Trophoblast cell (in vitro differentiated cells and primary cell): ENCODE results near the gene GGA1. TPM values are rescaled to one million over a fixed set of nuclear protein-coding genes. Genes with fewer than 3 reads are reported as not detected.

Source experiments
- DNase-seq, 2 donors: peaks; one replicate each; pipeline ENCODE4 v3.0.0-alpha.2; 2016
- H2AFZ ChIP-seq: 2 replicates; pipeline ENCODE4 v1.6.1; 2013; ENCODE audit warnings: low read length, moderate library complexity, mild to moderate bottlenecking; ENCODE audit not compliant: insufficient read depth, poor library complexity
- H2AK5ac ChIP-seq: 2 replicates; pipeline ENCODE4 v1.6.1; 2013; ENCODE audit warnings: mild to moderate bottlenecking, low read length
- H2BK120ac ChIP-seq: 2 replicates; pipeline ENCODE4 v1.6.1; 2013; ENCODE audit warnings: low read length, mild to moderate bottlenecking, moderate library complexity; ENCODE audit not compliant: insufficient read depth, poor library complexity
- H2BK12ac ChIP-seq: 2 replicates; pipeline ENCODE4 v1.6.1; 2013; ENCODE audit warnings: mild to moderate bottlenecking, low read length, moderate library complexity
- H2BK5ac ChIP-seq: 2 replicates; pipeline ENCODE4 v1.6.1; 2013; ENCODE audit warnings: low read length, low read depth, moderate library complexity, mild to moderate bottlenecking; ENCODE audit not compliant: poor library complexity
- H3K14ac ChIP-seq: 2 replicates; pipeline ENCODE4 v1.6.1; 2013; ENCODE audit warnings: mild to moderate bottlenecking, low read length
- H3K18ac ChIP-seq: 2 replicates; pipeline ENCODE4 v1.6.1; 2013; ENCODE audit warnings: mild to moderate bottlenecking, low read length
- H3K23ac ChIP-seq: 2 replicates; pipeline ENCODE4 v1.6.1; 2013; ENCODE audit warnings: low read length
- H3K27ac ChIP-seq: 2 replicates; pipeline ENCODE4 v1.5.1; 2013; ENCODE audit warnings: low read depth, mild to moderate bottlenecking, inconsistent platforms, low read length, moderate library complexity
- H3K27me3 ChIP-seq: 2 replicates; pipeline ENCODE4 v1.6.1; 2013; ENCODE audit warnings: inconsistent platforms, mild to moderate bottlenecking, low read length, moderate library complexity; ENCODE audit not compliant: insufficient read depth
- H3K36me3 ChIP-seq, 2 experiments: 1 replicate in 1 of 2; 2 replicates in 1 of 2; pipeline ENCODE4 v1.6.1; 2013; ENCODE audit warnings: low read length in 2 of 2, mild to moderate bottlenecking in 2 of 2, moderate library complexity in 1 of 2; ENCODE audit not compliant: insufficient read depth in 2 of 2, control insufficient read depth in 1 of 2
- H3K4ac ChIP-seq: 2 replicates; pipeline ENCODE4 v1.6.1; 2013; ENCODE audit warnings: low read depth, mild to moderate bottlenecking, low read length, moderate library complexity
- H3K4me1 ChIP-seq, 2 experiments: 1 replicate in 1 of 2; 2 replicates in 1 of 2; pipeline ENCODE4 v1.6.1; 2013; ENCODE audit warnings: low read length in 2 of 2, mild to moderate bottlenecking in 2 of 2, moderate library complexity in 1 of 2; ENCODE audit not compliant: insufficient read depth in 2 of 2, control insufficient read depth in 1 of 2
- H3K4me2 ChIP-seq: 2 replicates; pipeline ENCODE4 v1.6.1; 2013; ENCODE audit warnings: inconsistent platforms, mild to moderate bottlenecking, low read length, moderate library complexity
- H3K4me3 ChIP-seq: 2 replicates; pipeline ENCODE4 v1.5.1; 2013; ENCODE audit warnings: mild to moderate bottlenecking, low read depth, low read length, inconsistent platforms
- H3K79me1 ChIP-seq: one replicate; pipeline ENCODE4 v1.6.1; 2013; ENCODE audit warnings: low read length
- H3K79me2 ChIP-seq: 2 replicates; pipeline ENCODE4 v1.6.1; 2013; ENCODE audit warnings: low read length, mild to moderate bottlenecking; ENCODE audit not compliant: control insufficient read depth, insufficient read depth, poor library complexity
- H3K9ac ChIP-seq: 2 replicates; pipeline ENCODE4 v1.6.1; 2013; ENCODE audit warnings: mild to moderate bottlenecking, low read length
- H3K9me3 ChIP-seq: 2 replicates; pipeline ENCODE4 v1.6.1; 2013; ENCODE audit warnings: low read depth, mild to moderate bottlenecking, control low read depth, inconsistent platforms, low read length; ENCODE audit not compliant: insufficient read depth
- H4K12ac ChIP-seq: 2 replicates; pipeline ENCODE4 v1.6.1; 2013; ENCODE audit warnings: low read depth, mild to moderate bottlenecking, low read length, moderate library complexity
- H4K8ac ChIP-seq: 2 replicates; pipeline ENCODE4 v1.6.1; 2013; ENCODE audit warnings: low read depth, mild to moderate bottlenecking, low read length, moderate library complexity
- H4K91ac ChIP-seq: one replicate; pipeline ENCODE4 v1.6.1; 2013; ENCODE audit warnings: low read depth, mild to moderate bottlenecking, low read length, moderate library complexity
- WGBS: extraction: QIAGEN DNeasy Blood & Tissue Kit; methylation state at CpG from one replicate; pipeline ENCODE4 v1.1.7; 2013; ENCODE audit warnings: missing lambda C conversion rate; ENCODE audit not compliant: insufficient read length, insufficient coverage; ENCODE audit errors: extremely low coverage; 5-methylcytosine and 5-hydroxymethylcytosine counted together
- polyA plus RNA-seq: library from polyadenylated mRNA; stranded (reverse); fragments of 200-250 nt; gene quantifications from 2 replicates; pipeline ENCODE4 v1.2.3, GENCODE V29; 2013

The GGA1 gene, protein sequence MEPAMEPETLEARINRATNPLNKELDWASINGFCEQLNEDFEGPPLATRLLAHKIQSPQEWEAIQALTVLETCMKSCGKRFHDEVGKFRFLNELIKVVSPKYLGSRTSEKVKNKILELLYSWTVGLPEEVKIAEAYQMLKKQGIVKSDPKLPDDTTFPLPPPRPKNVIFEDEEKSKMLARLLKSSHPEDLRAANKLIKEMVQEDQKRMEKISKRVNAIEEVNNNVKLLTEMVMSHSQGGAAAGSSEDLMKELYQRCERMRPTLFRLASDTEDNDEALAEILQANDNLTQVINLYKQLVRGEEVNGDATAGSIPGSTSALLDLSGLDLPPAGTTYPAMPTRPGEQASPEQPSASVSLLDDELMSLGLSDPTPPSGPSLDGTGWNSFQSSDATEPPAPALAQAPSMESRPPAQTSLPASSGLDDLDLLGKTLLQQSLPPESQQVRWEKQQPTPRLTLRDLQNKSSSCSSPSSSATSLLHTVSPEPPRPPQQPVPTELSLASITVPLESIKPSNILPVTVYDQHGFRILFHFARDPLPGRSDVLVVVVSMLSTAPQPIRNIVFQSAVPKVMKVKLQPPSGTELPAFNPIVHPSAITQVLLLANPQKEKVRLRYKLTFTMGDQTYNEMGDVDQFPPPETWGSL
- polyA plus RNA-seq: 31.8 and 32.0 TPM in 2 replicates

DNA sequence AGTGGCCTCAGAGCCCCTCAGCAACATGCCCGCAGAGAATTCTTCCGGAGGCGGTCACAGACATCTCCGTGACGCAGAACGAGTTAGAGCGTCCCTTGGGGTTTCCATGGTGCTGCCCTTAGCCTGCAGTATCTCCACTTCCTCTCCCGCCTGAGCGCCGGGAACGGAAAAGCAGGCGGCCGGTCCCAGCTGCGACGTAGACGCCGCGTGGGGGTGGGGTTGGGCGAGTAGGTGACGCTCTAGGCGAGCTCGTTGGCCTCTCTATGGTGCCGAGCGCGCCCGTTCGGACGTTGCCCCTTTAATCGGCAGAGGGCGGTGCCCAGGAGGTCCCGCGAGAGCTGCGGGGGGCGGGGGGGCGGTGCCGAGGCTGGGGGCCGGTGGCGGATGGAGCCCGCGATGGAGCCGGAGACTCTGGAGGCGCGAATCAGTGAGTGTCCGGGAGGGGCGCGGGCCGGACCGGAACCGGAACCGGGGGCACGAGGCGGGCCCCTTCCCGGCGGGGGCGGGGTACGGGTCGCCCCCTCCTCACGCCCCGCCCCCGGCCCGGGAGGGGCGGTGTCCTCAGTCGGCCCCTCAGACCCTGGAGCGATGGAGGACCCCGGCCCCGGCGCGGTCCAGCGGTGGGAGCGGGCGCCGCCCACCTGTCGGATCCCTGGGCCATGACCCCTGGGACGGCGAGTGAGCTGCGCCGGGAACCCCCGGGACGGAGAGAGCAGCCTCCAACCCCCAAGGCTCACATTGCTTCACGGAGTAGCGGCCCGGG lies at the start of gene GGA1:
TSS of gene GGA1 (plus strand) at position 358 of the 763 bp plus-strand sequence. CDS start at position 385, 27 bp downstream.
- no peak within 1 kb of the TSS for H3K23ac ChIP-seq
- no CpG with 5 or more reads among the region's 82 CpGs for WGBS
- peak within 1 kb of the TSS; percentile 99 for H2BK5ac ChIP-seq
- no peaks in the 10 kb centered on the region for H3K27me3 ChIP-seq
- peaks cover 0 to 3% of the 10 kb centered on the region in 2 experiments for H3K36me3 ChIP-seq
- peak within 1 kb of the TSS; percentile 99 for H3K27ac ChIP-seq
- no peak within 1 kb of the TSS for H2BK12ac ChIP-seq
- H3K4me2 ChIP-seq: peak within 1 kb of the TSS; percentile 90
- peak within 1 kb of the TSS; percentile 91 for H2AFZ ChIP-seq
- H4K12ac ChIP-seq: peak within 1 kb of the TSS; percentile 98
- H2BK120ac ChIP-seq: peak within 1 kb of the TSS; percentile 99
- peaks cover 5% of the 10 kb centered on the region in 2 experiments for H3K4me1 ChIP-seq
- peak within 1 kb of the TSS; percentile 93 for H3K4ac ChIP-seq
- peak within 1 kb of the TSS; percentile 99 for H3K18ac ChIP-seq
- peak within 1 kb of the TSS; percentile 98 for H3K14ac ChIP-seq
- peak within 1 kb of the TSS; percentile 83 for H2AK5ac ChIP-seq
- no peaks in the 10 kb centered on the region for H3K9me3 ChIP-seq
- peaks cover 11% of the 10 kb centered on the region for H3K79me1 ChIP-seq
- peak within 1 kb of the TSS; percentile 98 for H4K8ac ChIP-seq
- peak; percentile 98 to 99 for DNase-seq
- H3K79me2 ChIP-seq: peaks cover 8% of the 10 kb centered on the region
- peak within 1 kb of the TSS; percentile 92 for H3K4me3 ChIP-seq
- peak within 1 kb of the TSS; percentile 88 for H3K9ac ChIP-seq
- peak within 1 kb of the TSS; percentile 100 for H4K91ac ChIP-seq

DNA sequence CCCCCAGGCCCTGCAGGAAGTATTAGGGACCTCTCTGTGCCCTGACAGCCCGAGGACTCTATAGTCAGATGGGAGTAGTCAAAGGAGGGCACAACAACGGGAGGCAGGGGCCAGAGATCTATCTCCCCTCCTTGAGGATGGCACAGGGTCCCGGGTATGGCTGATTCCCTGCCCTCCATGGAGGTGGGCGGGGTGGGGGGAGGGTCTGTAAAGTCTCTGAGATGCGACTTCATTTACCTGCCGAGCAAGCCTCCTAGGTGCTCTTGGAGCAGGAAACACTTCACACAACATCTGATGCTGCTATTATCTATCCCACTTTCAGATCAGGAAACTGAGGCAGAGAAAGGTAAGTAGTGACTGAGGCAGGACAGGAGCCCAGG lies 49.1 kb upstream of the GGA1 start:
- Histone ChIP-seq H3K9me3 (peaks cover 4% of the 10 kb centered on the region), H3K4me2 (peak overlapping the region; percentile 65), H3K79me1 (peaks cover 41% of the 10 kb centered on the region), H3K79me2 (peaks cover 36% of the 10 kb centered on the region), H3K27ac (peak overlapping the region; percentile 99), H3K4ac (peak overlapping the region; percentile 46), H3K18ac (peak overlapping the region; percentile 77), H3K14ac (peak overlapping the region; percentile 79), H2BK12ac (peak overlapping the region; percentile 76), H3K36me3 (peaks cover 19 to 20% of the 10 kb centered on the region in 2 experiments), H2BK5ac (peak overlapping the region; percentile 80), H3K27me3 (no peaks in the 10 kb centered on the region), H2AFZ (no peak overlapping the region), H4K12ac (peak overlapping the region; percentile 71), H2BK120ac (peak overlapping the region; percentile 85), H4K8ac (peak overlapping the region; percentile 92), H3K4me3 (peak overlapping the region; percentile 32), H2AK5ac (peak overlapping the region; percentile 36), H3K23ac (no peak overlapping the region), H3K4me1 (peaks cover 41 to 47% of the 10 kb centered on the region in 2 experiments), H3K9ac (no peak overlapping the region), H4K91ac (peak overlapping the region; percentile 97)
- no CpG with 5 or more reads among the region's 6 CpGs for WGBS
- DNase-seq: no peak

DNA sequence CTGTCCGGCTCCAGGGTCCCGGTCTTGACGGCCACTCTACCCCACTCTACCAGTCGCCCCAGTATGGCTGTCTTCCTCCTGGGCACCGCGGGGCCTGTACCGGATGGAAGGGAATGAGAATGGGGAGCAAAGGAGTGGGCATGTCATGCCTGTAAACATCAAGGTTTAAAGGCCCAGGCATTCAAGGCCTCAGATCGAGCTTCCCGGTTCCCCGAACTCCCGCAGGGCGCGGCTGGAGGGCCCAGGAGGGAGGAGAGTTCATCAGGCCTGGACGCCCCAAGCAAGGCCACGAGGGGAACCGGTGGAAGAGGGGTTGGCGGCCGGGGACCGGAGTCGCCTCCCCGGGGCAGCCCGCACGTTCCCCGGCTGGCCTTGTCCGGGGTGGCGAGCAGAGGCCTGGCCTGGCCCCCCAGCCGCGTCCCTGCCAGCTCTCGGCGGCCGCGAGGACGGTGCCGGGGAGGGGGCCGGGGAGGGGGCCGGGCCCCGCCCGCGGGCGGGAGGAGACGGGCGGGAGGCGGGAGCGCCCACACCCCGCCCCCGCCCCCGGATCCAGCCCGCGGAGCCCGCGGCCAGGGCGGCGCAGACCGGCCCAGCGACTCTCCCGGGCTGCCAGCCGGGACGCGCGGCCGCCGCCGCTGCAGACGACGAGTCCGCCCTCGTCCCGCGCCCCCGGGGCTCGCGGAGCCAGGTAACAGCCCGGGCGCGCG lies 48.6 kb upstream of the GGA1 start, which contains the start of gene CDC42EP1:
TSS of gene CDC42EP1 (plus strand) at position 580 of the 707 bp plus-strand sequence. CDS start 5,870 bp downstream, outside the sequence.
- Histone ChIP-seq H3K36me3 (peaks cover 21% of the 10 kb centered on the region in 2 experiments), H2AK5ac (peak within 1 kb of the TSS; percentile 97), H2AFZ (peak within 1 kb of the TSS; percentile 82), H3K79me2 (peaks cover 36% of the 10 kb centered on the region), H2BK5ac (peak within 1 kb of the TSS; percentile 97), H4K12ac (peak within 1 kb of the TSS; percentile 71), H3K4me2 (peak within 1 kb of the TSS; percentile 67), H4K8ac (peak within 1 kb of the TSS; percentile 93), H3K79me1 (peaks cover 41% of the 10 kb centered on the region), H2BK120ac (peak within 1 kb of the TSS; percentile 96), H4K91ac (peak within 1 kb of the TSS; percentile 99), H3K9me3 (peaks cover 4% of the 10 kb centered on the region), H3K23ac (no peak within 1 kb of the TSS), H3K14ac (peak within 1 kb of the TSS; percentile 99), H3K4me1 (peaks cover 41 to 47% of the 10 kb centered on the region in 2 experiments), H2BK12ac (peak within 1 kb of the TSS; percentile 83), H3K27me3 (no peaks in the 10 kb centered on the region), H3K9ac (peak within 1 kb of the TSS; percentile 96), H3K18ac (peak within 1 kb of the TSS; percentile 91), H3K27ac (peak within 1 kb of the TSS; percentile 99), H3K4ac (peak within 1 kb of the TSS; percentile 99), H3K4me3 (peak within 1 kb of the TSS; percentile 89)
- DNase-seq: peak in 1 of 2 donors; percentile 53
- no CpG with 5 or more reads among the region's 76 CpGs for WGBS
